Measurements from ENCODE around the gene CA5A.
"Not testable (repeated sequence)": the region's sequence is repeated elsewhere in the genome, so short reads cannot be mapped to it uniquely, and the experiment has no call there.

CA5A gene

DNA sequence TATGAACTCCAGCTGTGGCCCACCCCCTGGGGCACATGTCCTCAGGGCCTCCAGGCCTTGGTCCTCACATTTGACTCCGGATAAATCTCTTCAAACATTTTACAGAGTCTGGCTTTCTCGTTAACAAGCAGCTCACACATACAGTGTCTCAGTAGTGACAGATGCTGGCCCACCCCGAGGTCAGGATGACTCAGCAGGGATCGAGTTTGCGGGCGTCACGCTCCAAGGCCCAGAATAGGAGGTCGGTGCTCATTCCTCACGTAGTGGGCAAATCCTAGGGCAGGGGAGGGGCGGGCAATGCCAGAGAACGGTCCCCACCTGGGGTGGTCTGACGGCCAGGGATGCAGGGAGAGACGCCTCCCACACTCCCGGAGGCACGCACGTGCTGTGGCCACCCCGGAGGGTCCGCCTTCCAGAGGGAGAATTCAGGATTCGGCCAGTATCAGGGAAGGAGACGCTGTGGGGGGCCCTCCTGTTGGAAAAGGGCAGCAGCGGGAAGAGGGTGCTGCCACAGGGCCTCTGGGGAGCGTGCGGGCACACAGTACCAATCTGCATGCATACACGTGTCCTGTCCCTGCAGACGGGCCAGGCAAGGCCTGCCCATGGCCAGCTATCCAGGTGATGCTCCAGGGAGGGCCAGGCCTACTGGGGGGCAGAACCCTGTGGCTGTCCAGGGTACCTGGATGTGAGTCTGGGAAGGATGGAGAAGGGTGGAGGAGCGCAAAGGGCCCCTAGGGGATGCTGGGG lies 75.6 kb downstream of the CA5A start:
- no peak for TF ChIP-seq CTCF (IDR thresholded peaks at IDR 0.05; ENCODE audit: borderline replicate concordance, insufficient read depth, low read depth, low read length)
- H3K4me3 ChIP-seq (ENCODE audit: low read depth, low read length): no peak overlapping the region

DNA sequence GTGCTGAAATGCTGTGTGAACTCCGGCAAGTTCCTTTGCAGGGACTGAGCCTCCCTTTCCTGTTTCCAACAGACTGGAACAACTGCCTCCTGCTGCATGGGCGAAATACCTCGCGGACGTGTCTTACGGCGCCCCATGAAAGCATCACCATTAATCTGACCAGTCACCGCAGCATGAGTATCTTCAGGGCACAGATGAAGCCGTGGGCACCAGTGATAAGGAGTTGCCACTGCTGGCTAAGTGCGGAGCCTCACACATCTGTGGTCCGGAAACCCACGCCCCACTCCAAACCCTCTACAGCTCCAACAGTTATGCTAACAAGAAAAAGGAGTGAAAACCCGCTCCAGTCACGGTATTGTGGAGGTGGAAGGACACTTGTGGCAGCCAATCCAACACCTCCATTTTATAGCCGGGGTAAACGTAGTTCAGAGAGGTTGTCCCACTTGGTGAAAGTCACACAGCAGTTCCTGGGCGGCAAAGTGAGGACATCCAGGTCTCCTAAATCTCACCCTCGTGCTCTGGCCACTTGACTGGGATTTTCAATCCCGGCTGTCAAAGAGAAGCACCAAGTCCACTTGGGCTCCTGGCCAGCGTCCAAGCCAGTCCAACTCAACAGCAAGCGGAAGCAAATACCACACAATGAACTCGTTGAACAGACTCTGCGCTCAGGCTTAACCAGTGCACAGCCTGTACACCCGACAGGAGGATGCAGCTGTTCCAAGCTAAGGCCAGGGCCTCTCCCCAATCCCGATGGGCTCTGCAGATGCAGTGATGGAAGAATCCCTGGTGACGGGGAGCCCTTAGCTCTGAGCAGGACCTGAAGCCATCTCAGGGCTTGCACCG lies 78.0 kb downstream of the CA5A start:
- not testable (repeated sequence) for H3K4me3 ChIP-seq (ENCODE audit: low read depth, low read length)

DNA sequence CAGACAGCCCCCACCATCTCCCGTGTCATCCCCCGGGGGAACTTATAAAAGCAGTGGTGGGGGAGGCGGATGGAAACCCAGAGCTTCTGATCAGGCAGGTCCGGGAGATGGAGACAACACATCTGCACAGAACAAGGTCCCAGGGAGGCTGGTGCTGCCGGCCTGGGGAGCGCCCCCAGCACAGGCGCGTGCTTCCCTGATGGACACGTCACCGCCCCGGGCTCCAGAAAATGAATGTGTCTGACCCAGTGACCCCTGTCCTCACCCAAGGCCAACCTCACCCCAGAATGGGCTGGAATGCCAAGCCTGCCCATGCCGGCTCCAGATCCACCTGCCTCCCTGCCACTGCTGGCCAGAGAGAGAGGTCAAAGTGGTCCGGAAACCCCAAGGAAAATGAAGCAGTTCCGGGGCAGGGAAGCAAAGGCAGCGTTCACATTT lies 79.5 kb downstream of the CA5A start:
- TF ChIP-seq CTCF (IDR thresholded peaks at IDR 0.05; ENCODE audit: borderline replicate concordance, insufficient read depth, low read depth, low read length): no peak
- no peak overlapping the region for H3K4me3 ChIP-seq (ENCODE audit: low read depth, low read length)

DNA sequence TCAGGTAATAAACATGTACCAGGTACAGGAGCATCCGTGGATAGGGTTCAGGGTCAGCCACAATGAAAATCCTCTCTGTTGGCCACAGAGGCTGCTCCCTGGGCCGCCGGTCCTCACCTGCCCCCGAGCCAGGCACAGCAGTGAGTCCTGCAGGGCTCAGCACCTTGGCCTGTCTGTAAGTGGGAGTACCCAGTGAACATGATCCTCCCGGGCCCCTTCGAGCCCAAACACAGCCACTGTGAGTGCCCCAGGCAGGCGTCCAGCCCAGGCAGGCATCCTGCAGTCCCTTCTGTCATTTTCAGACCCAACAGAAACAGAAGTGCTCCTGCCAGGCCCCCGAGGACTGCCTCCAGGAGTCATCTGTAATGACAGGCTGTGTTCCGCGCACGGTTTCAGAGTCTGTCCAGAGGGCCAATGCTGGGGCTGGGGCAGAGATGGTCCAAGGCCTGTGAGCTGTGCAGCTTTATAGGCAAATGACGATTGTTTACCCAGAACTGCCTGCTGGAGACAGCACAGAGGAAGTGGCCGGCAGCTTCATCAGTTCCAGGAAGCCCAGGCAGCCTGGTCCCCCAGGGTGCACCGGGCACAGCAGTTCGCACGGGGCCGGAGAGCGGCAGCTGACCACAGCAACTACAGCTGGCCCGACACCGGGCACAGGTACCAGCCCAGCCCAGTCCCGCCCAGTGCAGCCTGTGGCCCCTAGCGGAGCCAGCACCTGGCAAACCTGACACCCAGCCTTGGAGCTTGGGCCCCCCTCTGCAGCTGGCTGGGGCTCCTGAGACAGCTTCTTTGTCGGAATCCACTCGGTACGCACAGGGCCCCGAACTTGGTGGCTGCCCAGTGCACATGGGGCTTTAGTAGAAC lies 80.2 kb downstream of the CA5A start:
- no peak overlapping the region for H3K4me3 ChIP-seq (ENCODE audit: low read depth, low read length)
- no peak for TF ChIP-seq CTCF (IDR thresholded peaks at IDR 0.05; ENCODE audit: borderline replicate concordance, insufficient read depth, low read depth, low read length)

DNA sequence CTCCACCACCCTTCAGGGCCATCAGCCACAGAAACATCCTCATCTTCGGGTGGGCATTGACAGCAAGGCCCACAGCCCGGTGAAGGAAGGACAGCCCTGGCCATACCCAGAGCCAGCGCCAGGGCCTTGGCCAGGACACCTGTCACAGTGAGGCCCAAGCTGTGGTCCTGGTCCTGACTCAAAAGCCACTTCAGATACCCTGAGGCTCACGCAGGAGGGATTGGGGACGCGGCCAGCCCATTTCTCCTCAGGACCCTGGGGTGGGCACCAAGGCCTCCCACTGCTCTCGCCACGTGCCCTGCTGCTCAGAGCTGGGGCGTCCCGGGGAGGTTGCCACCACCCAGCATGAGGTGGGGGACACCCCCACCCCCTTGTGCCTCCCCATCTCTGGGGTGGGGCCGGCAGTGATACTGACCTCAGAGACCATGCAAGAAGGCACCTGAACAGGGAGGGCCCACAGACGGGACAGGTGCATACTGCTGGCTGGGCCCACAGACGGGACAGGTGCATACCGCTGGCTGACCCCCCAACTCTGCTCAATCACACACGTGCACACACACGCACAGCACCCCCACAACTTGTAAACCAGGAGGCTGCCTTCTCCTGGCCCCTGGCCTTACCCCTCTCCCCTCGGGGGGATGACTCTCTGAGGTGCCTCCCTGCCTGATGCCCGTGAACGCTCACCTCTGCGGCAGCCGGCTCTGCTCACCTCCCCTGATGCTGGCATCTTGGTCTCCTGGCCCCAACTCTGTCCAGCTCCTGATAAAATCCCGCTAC lies 81.2 kb downstream of the CA5A start:
- no peak overlapping the region for H3K4me3 ChIP-seq (ENCODE audit: low read depth, low read length)
- no peak for TF ChIP-seq CTCF (IDR thresholded peaks at IDR 0.05; ENCODE audit: borderline replicate concordance, insufficient read depth, low read depth, low read length)

DNA sequence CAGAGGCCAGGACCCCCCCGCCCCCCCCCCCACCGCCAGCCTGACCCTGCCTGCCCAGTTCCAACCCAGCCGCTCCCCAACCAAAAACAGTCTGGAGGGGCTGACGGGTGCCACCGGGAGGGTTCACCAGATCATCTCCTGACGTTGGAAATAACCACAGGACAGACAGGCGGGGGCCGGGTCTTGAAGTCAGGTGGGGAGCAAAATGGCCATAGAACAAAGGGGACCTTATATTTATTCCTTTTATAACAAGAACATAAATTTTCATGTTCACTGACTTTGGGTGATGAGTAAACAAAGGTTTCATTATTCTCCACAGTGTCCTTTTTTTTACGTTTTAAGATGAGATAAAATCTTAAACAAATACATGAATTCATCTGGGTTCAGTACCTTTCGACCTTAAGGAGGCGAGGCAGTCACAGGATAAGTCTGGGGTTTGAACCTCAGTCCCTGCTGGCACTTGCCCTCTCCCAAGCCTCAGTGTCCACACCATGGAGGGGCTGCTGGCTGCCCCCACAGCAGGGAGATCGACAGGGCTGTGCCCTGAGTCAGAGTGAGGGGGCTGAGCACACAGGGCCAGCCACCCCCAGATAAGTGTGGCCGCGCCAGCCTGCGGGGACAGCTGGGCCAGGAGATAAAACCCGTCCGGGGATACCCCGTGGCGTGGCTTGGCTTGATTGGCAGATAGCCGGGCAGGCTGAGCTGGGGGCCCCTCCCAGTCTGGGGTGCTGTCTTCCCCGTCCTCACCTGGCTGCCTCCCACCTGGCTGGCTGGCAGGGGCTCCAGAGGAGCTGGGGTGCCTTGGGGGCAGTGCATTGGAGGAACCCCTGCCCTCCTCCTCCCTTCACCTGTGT lies 82.0 kb downstream of the CA5A start:
- H3K4me3 ChIP-seq (ENCODE audit: low read depth, low read length): no peak overlapping the region
- no peak for TF ChIP-seq CTCF (IDR thresholded peaks at IDR 0.05; ENCODE audit: borderline replicate concordance, insufficient read depth, low read depth, low read length)

Data from GM12875 (cell line).